Astrocyte (in vitro differentiated cells and primary cell): ENCODE data around the gene DSCAM. TPM values are rescaled to one million over a fixed set of nuclear protein-coding genes. Genes with fewer than 3 reads are reported as not detected.

Experiments
- DNase-seq: peaks from one replicate; pipeline ENCODE4 v3.0.0-alpha.2; 2010; ENCODE audit warnings: low read depth
- FAIRE-seq: peaks from 2 replicates; lab custom pipeline; 2011; peaks lifted over from hg19 to GRCh38; lab: Jason Lieb, UNC
- H2AFZ ChIP-seq: 2 replicates; pipeline ENCODE4 v1.6.0; 2012; ENCODE audit warnings: low read depth, low read length, inconsistent platforms
- H3K27ac ChIP-seq: 2 replicates; pipeline ENCODE4 v1.5.1; 2011; ENCODE audit warnings: low read depth, low read length, inconsistent platforms
- H3K27me3 ChIP-seq: 2 replicates; pipeline ENCODE4 v1.6.0; 2011; ENCODE audit warnings: low read length, inconsistent platforms; ENCODE audit not compliant: insufficient read depth
- H3K36me3 ChIP-seq: 2 replicates; pipeline ENCODE4 v1.5.1; 2011; ENCODE audit warnings: low read length, inconsistent platforms; ENCODE audit not compliant: insufficient read depth
- H3K4me1 ChIP-seq: 2 replicates; pipeline ENCODE4 v1.5.1; 2011; ENCODE audit warnings: low read length, inconsistent platforms; ENCODE audit not compliant: insufficient read depth
- H3K4me2 ChIP-seq: 2 replicates; pipeline ENCODE4 v1.6.0; 2012; ENCODE audit warnings: low read length, inconsistent platforms
- H3K4me3 ChIP-seq: 2 replicates; pipeline ENCODE4 v1.5.1; 2011; ENCODE audit warnings: low read depth, mild to moderate bottlenecking, low read length, inconsistent platforms; ENCODE audit not compliant: insufficient read depth
- H3K79me2 ChIP-seq: 2 replicates; pipeline ENCODE4 v1.6.0; 2012; ENCODE audit warnings: mild to moderate bottlenecking, low read length, inconsistent platforms; ENCODE audit not compliant: insufficient read depth
- H3K9ac ChIP-seq: 2 replicates; pipeline ENCODE4 v1.6.0; 2012; ENCODE audit warnings: mild to moderate bottlenecking, low read length, inconsistent platforms
- H3K9me3 ChIP-seq: 2 replicates; pipeline ENCODE4 v1.5.1; 2012; ENCODE audit warnings: low read depth, mild to moderate bottlenecking, low read length, inconsistent platforms; ENCODE audit not compliant: insufficient read depth
- H4K20me1 ChIP-seq: 2 replicates; pipeline ENCODE4 v1.6.0; 2012; ENCODE audit warnings: low read length, inconsistent platforms; ENCODE audit not compliant: insufficient read depth
- H3K27ac Mint-ChIP-seq: one replicate; pipeline ENCODE4 v1.8.0; 2021; ENCODE audit warnings: mild to moderate bottlenecking, mixed read lengths; ENCODE audit not compliant: unreplicated experiment
- H3K27me3 Mint-ChIP-seq: one replicate; pipeline ENCODE4 v1.8.0; 2021; ENCODE audit warnings: low read depth, mixed read lengths; ENCODE audit not compliant: unreplicated experiment
- H3K36me3 Mint-ChIP-seq: one replicate; pipeline ENCODE4 v1.8.0; 2021; ENCODE audit warnings: low read depth, mixed read lengths; ENCODE audit not compliant: unreplicated experiment
- H3K4me1 Mint-ChIP-seq: one replicate; pipeline ENCODE4 v1.8.0; 2021; ENCODE audit warnings: low read depth, mixed read lengths; ENCODE audit not compliant: unreplicated experiment
- H3K4me3 Mint-ChIP-seq: one replicate; pipeline ENCODE4 v1.8.0; 2021; ENCODE audit warnings: mild to moderate bottlenecking, moderate library complexity, mixed read lengths; ENCODE audit not compliant: unreplicated experiment
- H3K9me3 Mint-ChIP-seq: one replicate; pipeline ENCODE4 v1.8.0; 2021; ENCODE audit warnings: mild to moderate bottlenecking, mixed read lengths; ENCODE audit not compliant: unreplicated experiment
- EZH2 ChIP-seq: IDR thresholded peaks from 2 replicates; pipeline ENCODE4 v1.6.1; 2012; ENCODE audit warnings: mild to moderate bottlenecking, low read length, inconsistent platforms; ENCODE audit not compliant: insufficient read depth
- total RNA-seq: library from RNA; stranded (reverse); gene quantifications from 2 replicates; pipeline ENCODE4 v1.2.1, GENCODE V29; 2021
- TF ChIP-seq, protein P1 (sequence below): IDR thresholded peaks from 2 replicates; pipeline ENCODE4 v1.5.1; 2011; ENCODE audit warnings: low read depth, mild to moderate bottlenecking, inconsistent platforms, low read length, moderate library complexity; ENCODE audit not compliant: insufficient read depth

The DSCAM gene
- total RNA-seq, 1 donor from 2014 or later: 0.18 TPM

DNA sequence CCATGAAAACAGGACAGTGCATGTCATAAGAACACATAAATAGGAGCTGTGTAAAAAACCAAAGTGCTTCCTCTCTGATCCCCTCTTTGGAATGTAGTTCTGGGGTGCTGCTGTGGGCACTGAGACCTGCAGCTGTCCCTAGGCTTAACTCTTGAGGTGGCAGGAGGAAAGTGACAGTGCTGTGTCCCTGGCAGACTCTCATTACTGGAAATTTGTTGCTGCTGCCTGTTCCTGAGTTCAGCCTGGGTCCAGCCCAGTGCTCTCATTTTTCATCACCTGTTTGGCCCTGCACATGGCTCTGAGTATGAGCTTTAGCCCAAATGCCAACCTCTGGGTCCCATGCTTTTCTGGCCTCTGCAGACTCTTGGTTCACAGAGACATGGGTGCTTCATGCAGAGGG is 329.3 kb downstream of the DSCAM start:
- no peaks in the 10 kb centered on the region for H3K36me3 ChIP-seq
- H3K4me2 ChIP-seq: no peak overlapping the region
- H4K20me1 ChIP-seq: no peaks in the 10 kb centered on the region
- no peaks in the 10 kb centered on the region for H3K27me3 ChIP-seq
- Mint-ChIP-seq H3K36me3 (no peaks in the 10 kb centered on the region), H3K4me3 (no peak overlapping the region), H3K27ac (no peak overlapping the region), H3K9me3 (no peaks in the 10 kb centered on the region), H3K27me3 (no peaks in the 10 kb centered on the region), H3K4me1 (no peaks in the 10 kb centered on the region)
- TF ChIP-seq, protein P1, sequence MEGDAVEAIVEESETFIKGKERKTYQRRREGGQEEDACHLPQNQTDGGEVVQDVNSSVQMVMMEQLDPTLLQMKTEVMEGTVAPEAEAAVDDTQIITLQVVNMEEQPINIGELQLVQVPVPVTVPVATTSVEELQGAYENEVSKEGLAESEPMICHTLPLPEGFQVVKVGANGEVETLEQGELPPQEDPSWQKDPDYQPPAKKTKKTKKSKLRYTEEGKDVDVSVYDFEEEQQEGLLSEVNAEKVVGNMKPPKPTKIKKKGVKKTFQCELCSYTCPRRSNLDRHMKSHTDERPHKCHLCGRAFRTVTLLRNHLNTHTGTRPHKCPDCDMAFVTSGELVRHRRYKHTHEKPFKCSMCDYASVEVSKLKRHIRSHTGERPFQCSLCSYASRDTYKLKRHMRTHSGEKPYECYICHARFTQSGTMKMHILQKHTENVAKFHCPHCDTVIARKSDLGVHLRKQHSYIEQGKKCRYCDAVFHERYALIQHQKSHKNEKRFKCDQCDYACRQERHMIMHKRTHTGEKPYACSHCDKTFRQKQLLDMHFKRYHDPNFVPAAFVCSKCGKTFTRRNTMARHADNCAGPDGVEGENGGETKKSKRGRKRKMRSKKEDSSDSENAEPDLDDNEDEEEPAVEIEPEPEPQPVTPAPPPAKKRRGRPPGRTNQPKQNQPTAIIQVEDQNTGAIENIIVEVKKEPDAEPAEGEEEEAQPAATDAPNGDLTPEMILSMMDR: no peak
- TF ChIP-seq EZH2: no peak
- H3K4me3 ChIP-seq: no peak overlapping the region
- no peak overlapping the region for H3K27ac ChIP-seq
- H3K4me1 ChIP-seq: no peaks in the 10 kb centered on the region
- no peaks in the 10 kb centered on the region for H3K79me2 ChIP-seq
- no peak overlapping the region for H3K9ac ChIP-seq
- DNase-seq: no peak
- FAIRE-seq: no peak
- no peak overlapping the region for H2AFZ ChIP-seq
- H3K9me3 ChIP-seq: peaks cover 2% of the 10 kb centered on the region

DNA sequence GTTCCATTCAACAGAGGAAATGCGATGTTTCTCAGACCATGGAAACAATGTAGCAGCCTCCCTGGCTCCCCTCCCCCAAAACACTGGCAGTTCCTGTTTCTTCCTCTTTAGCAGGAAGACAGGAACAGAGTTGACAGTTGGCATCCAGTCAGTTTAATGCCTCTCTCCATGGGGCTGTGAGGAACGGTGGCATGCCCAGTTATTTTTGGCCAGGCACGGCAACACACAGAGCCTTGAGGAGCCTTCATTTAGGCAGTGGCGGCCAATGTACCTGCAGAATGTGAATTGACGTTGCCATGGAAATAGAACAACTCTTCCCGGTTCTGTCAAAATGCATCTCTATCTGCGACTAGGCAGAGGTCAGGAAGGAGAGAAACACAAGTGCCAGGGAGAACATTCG is 330.6 kb downstream of the DSCAM start:
- H3K4me3 ChIP-seq: no peak overlapping the region
- Mint-ChIP-seq H3K27ac (no peak overlapping the region), H3K27me3 (no peaks in the 10 kb centered on the region), H3K4me3 (no peak overlapping the region), H3K36me3 (no peaks in the 10 kb centered on the region), H3K9me3 (no peaks in the 10 kb centered on the region), H3K4me1 (no peaks in the 10 kb centered on the region)
- no peaks in the 10 kb centered on the region for H4K20me1 ChIP-seq
- H3K9ac ChIP-seq: no peak overlapping the region
- no peak overlapping the region for H3K4me2 ChIP-seq
- H3K36me3 ChIP-seq: no peaks in the 10 kb centered on the region
- peak overlapping the region; percentile 60 for H2AFZ ChIP-seq
- DNase-seq (no peak), FAIRE-seq (no peak)
- H3K9me3 ChIP-seq: peaks cover 2% of the 10 kb centered on the region
- TF ChIP-seq EZH2: no peak
- TF ChIP-seq, protein P1: no peak
- H3K79me2 ChIP-seq: no peaks in the 10 kb centered on the region
- H3K4me1 ChIP-seq: no peaks in the 10 kb centered on the region
- no peaks in the 10 kb centered on the region for H3K27me3 ChIP-seq
- H3K27ac ChIP-seq: no peak overlapping the region

DNA sequence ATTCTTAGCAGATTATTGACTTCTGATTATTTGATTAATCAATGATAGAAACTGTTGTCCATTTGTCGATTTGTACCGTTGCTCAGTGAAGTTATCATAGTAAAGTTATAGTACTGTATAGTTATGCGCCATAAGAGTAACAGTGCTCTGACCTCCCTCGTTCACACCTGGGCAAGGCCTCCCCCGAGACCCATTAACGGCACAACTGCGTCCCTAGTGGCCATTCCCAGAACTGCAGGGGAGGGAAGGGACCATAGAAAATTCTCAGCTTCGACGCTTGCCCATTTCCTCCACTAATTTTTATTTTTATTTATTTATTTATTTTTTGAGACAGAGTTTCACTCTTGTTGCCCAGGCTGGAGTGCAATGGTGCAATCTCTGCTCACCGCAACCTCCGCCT is 334.4 kb downstream of the DSCAM start:
- Mint-ChIP-seq H3K27ac (no peak overlapping the region), H3K36me3 (no peaks in the 10 kb centered on the region), H3K9me3 (no peaks in the 10 kb centered on the region), H3K4me3 (no peak overlapping the region), H3K4me1 (no peaks in the 10 kb centered on the region), H3K27me3 (no peaks in the 10 kb centered on the region)
- Histone ChIP-seq H3K4me3 (no peak overlapping the region), H3K27me3 (no peaks in the 10 kb centered on the region), H3K36me3 (no peaks in the 10 kb centered on the region), H3K27ac (no peak overlapping the region), H3K9me3 (no peaks in the 10 kb centered on the region), H2AFZ (no peak overlapping the region), H4K20me1 (no peaks in the 10 kb centered on the region), H3K4me2 (no peak overlapping the region), H3K9ac (no peak overlapping the region), H3K4me1 (no peaks in the 10 kb centered on the region), H3K79me2 (no peaks in the 10 kb centered on the region)
- no peak for DNase-seq
- no peak for TF ChIP-seq EZH2
- TF ChIP-seq, protein P1: no peak
- FAIRE-seq: no peak
